NOMO-1 treated with DMSO at 0.1 percent for 48 hours (cell line): ENCODE results near the gene TBCA.
"Not testable (repeated sequence)": the region's sequence is repeated elsewhere in the genome, so short reads cannot be mapped to it uniquely, and the experiment has no call there.

Source experiments
- DNase-seq: peaks from one replicate; lab custom pipeline; 2025; ENCODE audit not compliant: unreplicated experiment; lab: John Stamatoyannopoulos, UW

Gene TBCA

GRCh38 chr5:77773734-77774280 is 2.3 kb downstream of the TBCA start:
- no peak for DNase-seq

GRCh38 chr5:77772729-77773128 is 3.4 kb downstream of the TBCA start:
- DNase-seq: no peak

GRCh38 chr5:77771452-77771851 is 4.7 kb downstream of the TBCA start:
- no peak for DNase-seq

- no peak for DNase-seq
Observed at GRCh38 chr5:77770293-77771005, 5.7 kb downstream of the TBCA start.

- DNase-seq: no peak
Observed at GRCh38 chr5:77768978-77769377, 7.2 kb downstream of the TBCA start.

- DNase-seq: no peak
Observed at GRCh38 chr5:77767301-77767700, 8.8 kb downstream of the TBCA start.

- no peak for DNase-seq
Observed at GRCh38 chr5:77761606-77762005, 14.5 kb downstream of the TBCA start.

- no peak for DNase-seq
Observed at GRCh38 chr5:77758141-77758938, 17.8 kb downstream of the TBCA start.

GRCh38 chr5:77751328-77752023 is 24.7 kb downstream of the TBCA start:
- DNase-seq: no peak

GRCh38 chr5:77750928-77751327 is 25.2 kb downstream of the TBCA start:
- not testable (repeated sequence) for DNase-seq

GRCh38 chr5:77748160-77748559 is 28.0 kb downstream of the TBCA start:
- no peak for DNase-seq

- no peak for DNase-seq
Observed at GRCh38 chr5:77744116-77744515, 32.0 kb downstream of the TBCA start.

GRCh38 chr5:77743181-77743580 is 33.0 kb downstream of the TBCA start:
- DNase-seq: no peak

GRCh38 chr5:77741608-77742007 is 34.5 kb downstream of the TBCA start:
- DNase-seq: no peak

- no peak for DNase-seq
Observed at GRCh38 chr5:77734885-77735284, 41.3 kb downstream of the TBCA start.

- no peak for DNase-seq
Observed at GRCh38 chr5:77733130-77733529, 43.0 kb downstream of the TBCA start.

- no peak for DNase-seq
Observed at GRCh38 chr5:77727190-77727589, 48.9 kb downstream of the TBCA start.

GRCh38 chr5:77725616-77726015 is 50.5 kb downstream of the TBCA start:
- DNase-seq: no peak

GRCh38 chr5:77724934-77725333 is 51.2 kb downstream of the TBCA start:
- no peak for DNase-seq

GRCh38 chr5:77719666-77720363 is 56.3 kb downstream of the TBCA start:
- DNase-seq: no peak
